WTC11 (cell line): ENCODE measurements around the gene CRADD. TPM values are rescaled to one million over a fixed set of nuclear protein-coding genes. Genes with fewer than 3 reads are reported as not detected.

Experiments
- ATAC-seq: fragments of 200-7000 bp; cut with Tn5 transposase; 2 replicates; pipeline ENCODE4 v1.10.0; 2021; ENCODE audit warnings: mild to moderate bottlenecking, moderate library complexity
- CTCF ChIA-PET: fragments of 300-600 bp; sonication (Branson Sonifier 250); formaldehyde crosslinking; loops from one replicate; lab custom pipeline; 2021; ENCODE audit warnings: antibody characterized with exemption; lab: Charles Lee
- POLR2A ChIA-PET: fragments of 350-600 bp; sonication (Branson Sonifier 250); formaldehyde crosslinking; loops from one replicate; lab custom pipeline; 2021; ENCODE audit warnings: antibody characterized with exemption; lab: Charles Lee
- DNase-seq: peaks from one replicate; pipeline ENCODE4 v3.0.0; 2021; ENCODE audit warnings: low spot score
- H3K27ac Mint-ChIP-seq: 2 replicates; pipeline ENCODE4 v1.8.0; 2021; ENCODE audit warnings: mixed read lengths
- H3K27me3 Mint-ChIP-seq: 2 replicates; pipeline ENCODE4 v1.8.0; 2021; ENCODE audit warnings: low read depth, mild to moderate bottlenecking, moderate library complexity, mixed read lengths
- H3K36me3 Mint-ChIP-seq: 2 replicates; pipeline ENCODE4 v1.8.0; 2021; ENCODE audit warnings: mixed read lengths
- H3K4me1 Mint-ChIP-seq: 2 replicates; pipeline ENCODE4 v1.8.0; 2022; ENCODE audit warnings: mixed read lengths
- H3K4me3 Mint-ChIP-seq: 2 replicates; pipeline ENCODE4 v1.8.0; 2021; ENCODE audit warnings: mild to moderate bottlenecking, moderate library complexity, mixed read lengths
- H3K9me3 Mint-ChIP-seq: 2 replicates; pipeline ENCODE4 v1.8.0; 2021; ENCODE audit warnings: mixed read lengths
- AFF4 ChIP-seq: sonication (generic); formaldehyde crosslinking; IDR thresholded peaks from 2 replicates; pipeline ENCODE4 v1.8.1; 2023; ENCODE audit warnings: mild to moderate bottlenecking, missing genetic modification reagents, borderline replicate concordance
- ATF1 ChIP-seq: sonication (generic); formaldehyde crosslinking; IDR thresholded peaks from 2 replicates; pipeline ENCODE4 v1.8.1; 2023; ENCODE audit warnings: mild to moderate bottlenecking, moderate library complexity, missing genetic modification reagents
- CDX4 ChIP-seq: fragments of 250-450 bp; sonication (Bioruptor Pico); IDR thresholded peaks from 2 replicates; pipeline ENCODE4 v1.9.0; 2021; ENCODE audit warnings: moderate library complexity, mild to moderate bottlenecking, inconsistent platforms, borderline replicate concordance
- CREM ChIP-seq: sonication (generic); formaldehyde crosslinking; IDR thresholded peaks from 2 replicates; pipeline ENCODE4 v1.8.1; 2022; ENCODE audit warnings: mild to moderate bottlenecking, missing genetic modification reagents, moderate library complexity
- ELF4 ChIP-seq: sonication (generic); formaldehyde crosslinking; IDR thresholded peaks from 2 replicates; pipeline ENCODE4 v1.8.1; 2022; ENCODE audit warnings: low read depth, mild to moderate bottlenecking, moderate library complexity, missing genetic modification reagents
- EMX1 ChIP-seq: fragments of 250-450 bp; sonication (Bioruptor Pico); IDR thresholded peaks from 2 replicates; pipeline ENCODE4 v1.8.0; 2021; ENCODE audit warnings: mild to moderate bottlenecking
- FOXJ3 ChIP-seq: sonication (generic); formaldehyde crosslinking; IDR thresholded peaks from 2 replicates; pipeline ENCODE4 v1.9.0; 2021; ENCODE audit warnings: missing genetic modification reagents, mild to moderate bottlenecking, borderline replicate concordance
- GABPB1 ChIP-seq: sonication (generic); formaldehyde crosslinking; IDR thresholded peaks from 2 replicates; pipeline ENCODE4 v1.8.1; 2023; ENCODE audit warnings: mild to moderate bottlenecking, missing genetic modification reagents
- HMGA2 ChIP-seq: fragments of 250-450 bp; sonication (Bioruptor Pico); IDR thresholded peaks from 2 replicates; pipeline ENCODE4 v1.4.0; 2021; ENCODE audit warnings: mild to moderate bottlenecking, moderate library complexity
- JUN ChIP-seq: sonication (generic); formaldehyde crosslinking; IDR thresholded peaks from 2 replicates; pipeline ENCODE4 v1.8.0; 2023; ENCODE audit warnings: mild to moderate bottlenecking, missing genetic modification reagents
- MYBL2 ChIP-seq: sonication (generic); formaldehyde crosslinking; IDR thresholded peaks from 2 replicates; pipeline ENCODE4 v1.8.1; 2023; ENCODE audit warnings: mild to moderate bottlenecking, moderate library complexity, missing genetic modification reagents
- NR1H2 ChIP-seq: sonication (generic); formaldehyde crosslinking; IDR thresholded peaks from 2 replicates; pipeline ENCODE4 v1.9.0; 2021; ENCODE audit warnings: mild to moderate bottlenecking, moderate library complexity, missing genetic modification reagents
- RORB ChIP-seq: fragments of 250-450 bp; sonication (Bioruptor Pico); IDR thresholded peaks from 2 replicates; pipeline ENCODE4 v1.9.0; 2021; ENCODE audit warnings: mild to moderate bottlenecking
- TEAD1 ChIP-seq: sonication (generic); formaldehyde crosslinking; IDR thresholded peaks from 2 replicates; pipeline ENCODE4 v1.8.0; 2022; ENCODE audit warnings: mild to moderate bottlenecking, missing genetic modification reagents
- ZNF121 ChIP-seq: sonication (generic); formaldehyde crosslinking; IDR thresholded peaks from 2 replicates; pipeline ENCODE4 v1.8.0; 2023; ENCODE audit warnings: missing genetic modification reagents
- ZNF138 ChIP-seq: sonication (generic); formaldehyde crosslinking; conservative IDR thresholded peaks from 2 replicates; pipeline ENCODE4 v1.8.1; 2022; ENCODE audit warnings: mild to moderate bottlenecking, moderate library complexity, missing genetic modification reagents
- ZNF219 ChIP-seq: sonication (generic); formaldehyde crosslinking; IDR thresholded peaks from 2 replicates; pipeline ENCODE4 v1.8.0; 2023; ENCODE audit warnings: missing genetic modification reagents, mild to moderate bottlenecking, borderline replicate concordance
- ZNF232 ChIP-seq: sonication (generic); formaldehyde crosslinking; IDR thresholded peaks from 2 replicates; pipeline ENCODE4 v1.8.0; 2022; ENCODE audit warnings: mild to moderate bottlenecking, missing genetic modification reagents
- ZNF263 ChIP-seq: sonication (generic); formaldehyde crosslinking; IDR thresholded peaks from 2 replicates; pipeline ENCODE4 v1.8.1; 2022; ENCODE audit warnings: low read depth, mild to moderate bottlenecking, moderate library complexity, missing genetic modification reagents
- ZNF423 ChIP-seq: fragments of 250-450 bp; sonication (Bioruptor Pico); IDR thresholded peaks from 2 replicates; pipeline ENCODE4 v2.1.2; 2022; ENCODE audit warnings: mild to moderate bottlenecking, moderate library complexity
- ZNF671 ChIP-seq: fragments of 250-450 bp; sonication (Bioruptor Pico); IDR thresholded peaks from 2 replicates; pipeline ENCODE4 v1.8.0; 2021; ENCODE audit warnings: mild to moderate bottlenecking
- total RNA-seq: library from RNA; stranded (reverse); gene quantifications from 3 replicates; pipeline ENCODE4 v1.2.3, GENCODE V29; 2021
- TF ChIP-seq, protein P1 (sequence below): sonication (generic); formaldehyde crosslinking; IDR thresholded peaks from 2 replicates; pipeline ENCODE4 v1.8.0; 2023; ENCODE audit warnings: missing genetic modification reagents
- TF ChIP-seq, protein P2 (sequence below): sonication (generic); formaldehyde crosslinking; IDR thresholded peaks from 2 replicates; pipeline ENCODE4 v1.8.1; 2023; ENCODE audit warnings: mild to moderate bottlenecking, missing genetic modification reagents
- TF ChIP-seq, protein P3 (sequence below): sonication (generic); formaldehyde crosslinking; IDR thresholded peaks from 2 replicates; pipeline ENCODE4 v1.8.1; 2023; ENCODE audit warnings: mild to moderate bottlenecking, missing genetic modification reagents, moderate library complexity
- TF ChIP-seq, protein P4 (sequence below): fragments of 250-450 bp; sonication (Bioruptor Pico); IDR thresholded peaks from 2 replicates; pipeline ENCODE4 v1.9.0; 2021; ENCODE audit warnings: mild to moderate bottlenecking, borderline replicate concordance

CRADD gene
- total RNA-seq, 1 experiment from 2014 or later: 11.6 TPM

- no peak for DNase-seq
- H3K4me1 Mint-ChIP-seq: peaks cover 13% of the 10 kb centered on the region; the same call in 1 of the 2 replicates
- ChIA-PET POLR2A (no interaction called here), CTCF (interaction anchor here (0.9 to 1.5 kb wide), 2 partner anchors 30 to 389 kb away, joined by 3 to 5 read pairs; no protein-coding TSS in a partner anchor)
- peaks cover 18% of the 10 kb centered on the region for H3K36me3 Mint-ChIP-seq
- peaks cover 27% of the 10 kb centered on the region for H3K9me3 Mint-ChIP-seq
- TF ChIP-seq FOXJ3 (CRISPR knock-in tag): no peak
- no peak for TF ChIP-seq ZNF263 (CRISPR knock-in tag)
- no peak for TF ChIP-seq EMX1 (CRISPR knock-in tag)
- TF ChIP-seq, protein P1, sequence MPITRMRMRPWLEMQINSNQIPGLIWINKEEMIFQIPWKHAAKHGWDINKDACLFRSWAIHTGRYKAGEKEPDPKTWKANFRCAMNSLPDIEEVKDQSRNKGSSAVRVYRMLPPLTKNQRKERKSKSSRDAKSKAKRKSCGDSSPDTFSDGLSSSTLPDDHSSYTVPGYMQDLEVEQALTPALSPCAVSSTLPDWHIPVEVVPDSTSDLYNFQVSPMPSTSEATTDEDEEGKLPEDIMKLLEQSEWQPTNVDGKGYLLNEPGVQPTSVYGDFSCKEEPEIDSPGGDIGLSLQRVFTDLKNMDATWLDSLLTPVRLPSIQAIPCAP (CRISPR knock-in tag): no peak
- TF ChIP-seq RORB (CRISPR knock-in tag): no peak
- TF ChIP-seq NR1H2 (CRISPR knock-in tag): no peak
- no peak for TF ChIP-seq GABPB1
- TF ChIP-seq ELF4 (CRISPR knock-in tag): no peak
- no peak for TF ChIP-seq TEAD1
- no peak for TF ChIP-seq ZNF671 (CRISPR knock-in tag)
- TF ChIP-seq ZNF219 (CRISPR knock-in tag): no peak
- TF ChIP-seq JUN (CRISPR knock-in tag): no peak
- TF ChIP-seq MYBL2: no peak
- TF ChIP-seq, protein P2, sequence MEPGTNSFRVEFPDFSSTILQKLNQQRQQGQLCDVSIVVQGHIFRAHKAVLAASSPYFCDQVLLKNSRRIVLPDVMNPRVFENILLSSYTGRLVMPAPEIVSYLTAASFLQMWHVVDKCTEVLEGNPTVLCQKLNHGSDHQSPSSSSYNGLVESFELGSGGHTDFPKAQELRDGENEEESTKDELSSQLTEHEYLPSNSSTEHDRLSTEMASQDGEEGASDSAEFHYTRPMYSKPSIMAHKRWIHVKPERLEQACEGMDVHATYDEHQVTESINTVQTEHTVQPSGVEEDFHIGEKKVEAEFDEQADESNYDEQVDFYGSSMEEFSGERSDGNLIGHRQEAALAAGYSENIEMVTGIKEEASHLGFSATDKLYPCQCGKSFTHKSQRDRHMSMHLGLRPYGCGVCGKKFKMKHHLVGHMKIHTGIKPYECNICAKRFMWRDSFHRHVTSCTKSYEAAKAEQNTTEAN (CRISPR knock-in tag): no peak
- no peak for TF ChIP-seq ATF1
- no peak for TF ChIP-seq CDX4 (CRISPR knock-in tag)
- ATAC-seq: no peak
- no peaks in the 10 kb centered on the region for H3K27me3 Mint-ChIP-seq
- H3K27ac Mint-ChIP-seq: no peak overlapping the region
- H3K4me3 Mint-ChIP-seq: no peak overlapping the region
Observed at GRCh38 chr12:93713060-93713459, 35.9 kb downstream of the CRADD start.

GRCh38 chr12:93713800-93714199 lies 36.6 kb downstream of the CRADD start:
- CTCF ChIA-PET: no interaction called here
- Mint-ChIP-seq H3K4me1 (peaks cover 13% of the 10 kb centered on the region; the same call in 1 of the 2 replicates), H3K9me3 (peaks cover 28% of the 10 kb centered on the region), H3K4me3 (no peak overlapping the region), H3K36me3 (peaks cover 16% of the 10 kb centered on the region), H3K27me3 (no peaks in the 10 kb centered on the region), H3K27ac (no peak overlapping the region)
- ATAC-seq (no peak), DNase-seq (no peak)
- POLR2A ChIA-PET: interaction anchor here (0.5 kb wide), 1 partner anchor 1170 kb away, joined by 4 read pairs; no protein-coding TSS in a partner anchor
- TF ChIP-seq ZNF423 (CRISPR knock-in tag): no peak
- no peak for TF ChIP-seq ZNF121 (CRISPR knock-in tag)
- TF ChIP-seq, protein P3, sequence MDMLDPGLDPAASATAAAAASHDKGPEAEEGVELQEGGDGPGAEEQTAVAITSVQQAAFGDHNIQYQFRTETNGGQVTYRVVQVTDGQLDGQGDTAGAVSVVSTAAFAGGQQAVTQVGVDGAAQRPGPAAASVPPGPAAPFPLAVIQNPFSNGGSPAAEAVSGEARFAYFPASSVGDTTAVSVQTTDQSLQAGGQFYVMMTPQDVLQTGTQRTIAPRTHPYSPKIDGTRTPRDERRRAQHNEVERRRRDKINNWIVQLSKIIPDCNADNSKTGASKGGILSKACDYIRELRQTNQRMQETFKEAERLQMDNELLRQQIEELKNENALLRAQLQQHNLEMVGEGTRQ: no peak
- no peak for TF ChIP-seq AFF4 (CRISPR knock-in tag)
- TF ChIP-seq CREM: no peak
- no peak for TF ChIP-seq ZNF232
- TF ChIP-seq TEAD1: no peak
- no peak for TF ChIP-seq ZNF138 (CRISPR knock-in tag)
- TF ChIP-seq, protein P4, sequence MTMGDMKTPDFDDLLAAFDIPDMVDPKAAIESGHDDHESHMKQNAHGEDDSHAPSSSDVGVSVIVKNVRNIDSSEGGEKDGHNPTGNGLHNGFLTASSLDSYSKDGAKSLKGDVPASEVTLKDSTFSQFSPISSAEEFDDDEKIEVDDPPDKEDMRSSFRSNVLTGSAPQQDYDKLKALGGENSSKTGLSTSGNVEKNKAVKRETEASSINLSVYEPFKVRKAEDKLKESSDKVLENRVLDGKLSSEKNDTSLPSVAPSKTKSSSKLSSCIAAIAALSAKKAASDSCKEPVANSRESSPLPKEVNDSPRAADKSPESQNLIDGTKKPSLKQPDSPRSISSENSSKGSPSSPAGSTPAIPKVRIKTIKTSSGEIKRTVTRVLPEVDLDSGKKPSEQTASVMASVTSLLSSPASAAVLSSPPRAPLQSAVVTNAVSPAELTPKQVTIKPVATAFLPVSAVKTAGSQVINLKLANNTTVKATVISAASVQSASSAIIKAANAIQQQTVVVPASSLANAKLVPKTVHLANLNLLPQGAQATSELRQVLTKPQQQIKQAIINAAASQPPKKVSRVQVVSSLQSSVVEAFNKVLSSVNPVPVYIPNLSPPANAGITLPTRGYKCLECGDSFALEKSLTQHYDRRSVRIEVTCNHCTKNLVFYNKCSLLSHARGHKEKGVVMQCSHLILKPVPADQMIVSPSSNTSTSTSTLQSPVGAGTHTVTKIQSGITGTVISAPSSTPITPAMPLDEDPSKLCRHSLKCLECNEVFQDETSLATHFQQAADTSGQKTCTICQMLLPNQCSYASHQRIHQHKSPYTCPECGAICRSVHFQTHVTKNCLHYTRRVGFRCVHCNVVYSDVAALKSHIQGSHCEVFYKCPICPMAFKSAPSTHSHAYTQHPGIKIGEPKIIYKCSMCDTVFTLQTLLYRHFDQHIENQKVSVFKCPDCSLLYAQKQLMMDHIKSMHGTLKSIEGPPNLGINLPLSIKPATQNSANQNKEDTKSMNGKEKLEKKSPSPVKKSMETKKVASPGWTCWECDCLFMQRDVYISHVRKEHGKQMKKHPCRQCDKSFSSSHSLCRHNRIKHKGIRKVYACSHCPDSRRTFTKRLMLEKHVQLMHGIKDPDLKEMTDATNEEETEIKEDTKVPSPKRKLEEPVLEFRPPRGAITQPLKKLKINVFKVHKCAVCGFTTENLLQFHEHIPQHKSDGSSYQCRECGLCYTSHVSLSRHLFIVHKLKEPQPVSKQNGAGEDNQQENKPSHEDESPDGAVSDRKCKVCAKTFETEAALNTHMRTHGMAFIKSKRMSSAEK (CRISPR knock-in tag): no peak
- no peak for TF ChIP-seq HMGA2 (CRISPR knock-in tag)
- TF ChIP-seq ELF4 (CRISPR knock-in tag): no peak
